HG03108 (cell line): ENCODE measurements around the gene INAFM1.

Experiments
- ATAC-seq: cut with Tn5 transposase; IDR thresholded peaks from one replicate; pipeline ENCODE4 v1.9.1; 2021; ENCODE audit warnings: moderate library complexity; ENCODE audit not compliant: unreplicated experiment

INAFM1 gene

DNA sequence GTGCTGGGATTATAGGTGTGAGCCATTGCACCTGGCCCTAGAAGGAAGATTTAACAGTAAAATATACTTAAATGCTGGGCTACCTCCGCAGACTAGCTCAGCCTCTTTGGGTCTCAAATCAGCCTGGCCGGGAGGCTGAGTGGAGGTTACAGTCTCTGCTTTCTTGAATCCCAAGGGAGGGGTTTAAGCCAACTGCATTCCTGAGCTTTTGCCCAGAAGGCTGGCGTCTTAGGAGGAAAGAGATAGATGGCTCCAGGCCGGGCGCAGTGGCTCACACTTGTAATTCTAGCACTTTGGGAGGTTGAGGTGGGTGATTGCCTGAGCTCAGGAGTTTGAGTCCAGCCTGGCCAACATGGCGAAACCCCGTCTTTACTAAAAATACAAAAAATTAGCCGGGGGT lies 34.4 kb downstream of the INAFM1 start:
- no peak for ATAC-seq

DNA sequence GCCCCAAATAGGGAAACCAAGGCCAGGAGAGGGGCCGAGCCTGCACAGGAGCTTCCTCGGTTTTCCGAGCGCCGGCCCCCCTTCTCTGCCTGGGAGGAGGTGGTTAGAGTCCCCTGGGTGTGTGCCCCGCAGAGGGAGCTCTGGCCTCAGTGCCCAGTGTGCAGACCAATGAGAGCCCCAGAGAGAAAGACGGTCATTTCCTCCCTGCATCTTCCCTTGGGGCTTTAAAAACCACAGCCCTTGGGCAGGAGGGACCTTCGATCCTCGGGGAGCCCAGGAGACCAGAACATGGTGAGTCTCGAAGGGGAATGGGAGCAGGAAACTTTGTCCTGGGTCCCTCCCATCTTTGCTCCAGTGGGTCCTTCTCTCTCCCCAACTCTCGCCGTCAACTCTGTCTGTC lies 34.9 kb downstream of the INAFM1 start, which contains the start of gene C5AR1:
Gene C5AR1, plus strand, starts transcription at position 254 of the 400 bp plus-strand sequence. Its CDS starts 35 bp downstream, at position 289.
- ATAC-seq, result no peak

GRCh38 chr19:47310323-47310722 lies 35.6 kb downstream of the INAFM1 start:
- no peak for ATAC-seq

GRCh38 chr19:47310819-47311218 lies 36.1 kb downstream of the INAFM1 start:
- ATAC-seq, result no peak

DNA sequence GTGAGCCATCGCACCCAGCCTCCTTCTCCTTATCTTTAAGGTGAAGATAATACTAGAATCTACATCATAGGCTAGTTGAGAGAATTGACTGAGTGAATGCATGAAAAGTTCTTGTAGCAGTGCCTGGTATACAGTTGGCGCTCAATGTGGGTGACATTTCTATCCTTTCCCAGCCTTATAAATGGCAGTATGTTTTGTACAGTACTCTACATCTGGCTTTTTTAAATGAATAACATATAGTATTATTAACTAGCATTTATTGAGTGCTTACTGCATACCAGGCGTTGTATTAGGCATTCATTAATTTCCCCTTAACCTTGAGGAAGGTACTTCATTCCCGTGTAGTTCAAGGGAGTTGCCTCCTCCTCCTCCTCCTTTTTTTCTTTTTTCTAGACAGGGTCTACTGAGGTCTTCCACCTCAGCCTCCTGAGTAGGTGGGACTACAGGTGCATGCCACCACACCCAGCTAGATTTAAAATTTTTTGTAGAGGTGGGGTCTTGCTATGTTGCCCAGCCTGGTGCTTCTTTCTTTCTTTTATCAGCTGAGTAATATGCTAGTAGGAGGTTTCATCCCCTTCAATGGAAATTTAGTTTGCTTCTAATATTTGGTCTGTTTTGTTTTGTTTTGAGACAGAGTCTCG lies 37.8 kb downstream of the INAFM1 start:
- ATAC-seq, result no peak

DNA sequence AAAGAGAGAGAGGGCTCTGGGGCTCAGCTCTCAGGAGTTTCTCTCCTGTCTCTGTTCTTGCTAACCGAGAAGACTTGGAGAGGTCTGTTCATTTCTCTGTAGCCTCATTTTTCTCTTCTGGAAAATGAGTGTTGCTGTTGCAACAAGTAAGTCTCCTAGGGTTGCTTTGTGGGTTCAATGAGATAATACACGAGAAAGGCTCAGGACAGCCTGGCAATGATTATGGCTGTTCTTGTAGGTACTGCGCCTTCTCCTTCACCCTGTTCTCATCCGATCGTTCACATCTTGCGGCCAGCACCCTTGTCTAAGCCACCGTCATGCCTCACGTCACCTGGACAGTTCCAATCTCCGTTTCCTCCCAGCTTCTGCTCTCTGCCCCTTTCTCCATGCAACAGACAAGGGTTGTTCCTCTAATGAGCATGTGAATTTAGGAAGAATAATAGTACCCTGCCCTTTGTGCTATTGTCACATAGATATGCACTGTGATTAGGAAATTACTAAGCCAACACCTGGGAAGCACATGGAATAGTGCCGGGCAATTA lies 39.1 kb downstream of the INAFM1 start:
- no peak for ATAC-seq

GRCh38 chr19:47315125-47315821 lies 40.6 kb downstream of the INAFM1 start:
- no peak for ATAC-seq

GRCh38 chr19:47316513-47316912 lies 41.8 kb downstream of the INAFM1 start:
- ATAC-seq, result no peak

DNA sequence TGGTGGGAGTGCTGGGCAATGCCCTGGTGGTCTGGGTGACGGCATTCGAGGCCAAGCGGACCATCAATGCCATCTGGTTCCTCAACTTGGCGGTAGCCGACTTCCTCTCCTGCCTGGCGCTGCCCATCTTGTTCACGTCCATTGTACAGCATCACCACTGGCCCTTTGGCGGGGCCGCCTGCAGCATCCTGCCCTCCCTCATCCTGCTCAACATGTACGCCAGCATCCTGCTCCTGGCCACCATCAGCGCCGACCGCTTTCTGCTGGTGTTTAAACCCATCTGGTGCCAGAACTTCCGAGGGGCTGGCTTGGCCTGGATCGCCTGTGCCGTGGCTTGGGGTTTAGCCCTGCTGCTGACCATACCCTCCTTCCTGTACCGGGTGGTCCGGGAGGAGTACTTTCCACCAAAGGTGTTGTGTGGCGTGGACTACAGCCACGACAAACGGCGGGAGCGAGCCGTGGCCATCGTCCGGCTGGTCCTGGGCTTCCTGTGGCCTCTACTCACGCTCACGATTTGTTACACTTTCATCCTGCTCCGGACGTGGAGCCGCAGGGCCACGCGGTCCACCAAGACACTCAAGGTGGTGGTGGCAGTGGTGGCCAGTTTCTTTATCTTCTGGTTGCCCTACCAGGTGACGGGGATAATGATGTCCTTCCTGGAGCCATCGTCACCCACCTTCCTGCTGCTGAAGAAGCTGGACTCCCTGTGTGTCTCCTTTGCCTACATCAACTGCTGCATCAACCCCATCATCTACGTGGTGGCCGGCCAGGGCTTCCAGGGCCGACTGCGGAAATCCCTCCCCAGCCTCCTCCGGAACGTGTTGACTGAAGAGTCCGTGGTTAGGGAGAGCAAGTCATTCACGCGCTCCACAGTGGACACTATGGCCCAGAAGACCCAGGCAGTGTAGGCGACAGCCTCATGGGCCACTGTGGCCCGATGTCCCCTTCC lies 45.5 kb downstream of the INAFM1 start:
- ATAC-seq, result no peak

GRCh38 chr19:47321630-47322029 lies 46.9 kb downstream of the INAFM1 start:
- ATAC-seq, result no peak

GRCh38 chr19:47322058-47322457 lies 47.4 kb downstream of the INAFM1 start:
- ATAC-seq, result no peak

DNA sequence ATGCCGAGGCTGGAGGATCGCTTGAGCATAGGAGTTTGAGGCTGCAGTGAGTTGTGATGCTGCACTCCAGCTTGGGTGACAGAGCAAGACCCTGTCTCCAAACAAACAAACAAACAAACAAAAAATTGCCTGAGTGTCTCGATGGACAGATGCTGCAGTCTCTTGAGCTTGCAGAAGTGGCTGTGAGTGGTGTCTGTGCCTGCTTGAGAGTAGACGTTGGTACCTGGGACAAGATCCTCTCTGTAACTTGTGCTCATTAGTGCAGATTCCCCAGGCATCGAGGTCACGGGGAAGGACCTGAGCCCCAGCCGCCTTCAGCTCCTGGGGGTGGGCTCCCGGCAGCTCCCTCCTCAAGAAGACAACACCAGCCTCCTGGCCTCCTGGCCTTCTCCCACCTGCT lies 48.7 kb downstream of the INAFM1 start:
- no peak for ATAC-seq

DNA sequence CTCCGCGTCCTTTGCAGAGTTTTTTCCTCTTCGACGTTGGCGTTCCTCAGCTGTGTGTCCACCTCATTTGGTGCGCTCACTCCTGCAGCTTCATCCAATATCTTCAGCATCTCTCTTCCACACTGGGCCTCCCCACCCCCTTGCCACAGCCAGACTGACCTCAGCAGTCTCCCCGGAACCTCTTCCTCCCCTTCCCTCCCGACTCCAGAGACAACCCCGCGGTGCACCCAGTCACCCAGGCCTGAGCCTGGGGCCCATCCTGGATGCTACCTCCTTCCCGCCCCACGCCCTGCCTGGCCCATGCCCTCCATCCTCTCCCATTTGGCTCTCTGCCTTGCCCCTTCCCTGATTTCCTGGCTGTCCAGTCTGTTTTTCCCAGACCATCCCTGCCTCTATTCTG lies 49.2 kb downstream of the INAFM1 start:
- ATAC-seq, result no peak

DNA sequence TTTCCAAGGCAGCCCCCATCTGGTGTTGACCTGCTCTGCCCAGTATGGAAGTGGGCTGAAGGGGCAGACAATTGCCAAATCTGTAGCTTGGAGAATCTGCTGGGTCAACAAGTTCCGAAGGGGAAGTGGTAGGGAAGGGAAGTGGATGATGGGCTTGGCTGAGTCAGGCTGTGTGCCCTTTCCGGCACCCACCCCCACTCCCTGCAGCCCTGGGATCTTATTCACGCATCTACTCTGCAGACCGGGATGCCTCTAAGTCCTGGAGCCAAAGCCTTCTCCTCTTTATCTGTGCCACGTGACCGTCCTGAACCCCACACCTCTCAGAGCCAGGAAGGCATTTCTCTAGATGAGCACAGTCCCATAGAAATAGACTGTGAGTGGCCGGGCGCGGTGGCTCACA lies 49.8 kb downstream of the INAFM1 start:
- no peak for ATAC-seq
